ENCODE data around the gene BSG. TPM values are rescaled to one million over a fixed set of nuclear protein-coding genes. Genes with fewer than 3 reads are reported as not detected.

BSG gene
- total RNA-seq, 1 donor from 2014 or later: 366 TPM

- H3K36me3 ChIP-seq: peaks cover 25% of the 10 kb centered on the region
- no peaks in the 10 kb centered on the region for H3K4me1 ChIP-seq
- no peak within 1 kb of the TSS for H3K27ac ChIP-seq
- DNase-seq (no peak), ATAC-seq (peak; percentile 59 to 63)
- no peak for TF ChIP-seq CTCF (IDR thresholded peaks at IDR 0.05)
- no peaks in the 10 kb centered on the region for H3K27me3 ChIP-seq (ENCODE audit: low read depth)
- no peaks in the 10 kb centered on the region for H3K9me3 ChIP-seq
- intact Hi-C loops (cut with DNase I): no loop called here
- H3K4me3 ChIP-seq: no peak within 1 kb of the TSS
Observed at GRCh38 chr19:543910-544608, 28.3 kb upstream of the BSG start, which contains the start of gene GZMM. Gene GZMM (plus strand): TSS chr19:544053. CDS start chr19:544072, 19 bp downstream.

GRCh38 chr19:547117-547516 lies 25.3 kb upstream of the BSG start:
- Histone ChIP-seq H3K27ac (no peak overlapping the region), H3K27me3 (ENCODE audit: low read depth) (no peaks in the 10 kb centered on the region), H3K36me3 (peaks cover 8% of the 10 kb centered on the region), H3K9me3 (no peaks in the 10 kb centered on the region), H3K4me3 (no peak overlapping the region), H3K4me1 (no peaks in the 10 kb centered on the region)
- intact Hi-C loops (cut with DNase I): no loop called here
- no peak for DNase-seq
- TF ChIP-seq CTCF (IDR thresholded peaks at IDR 0.05): no peak
- peak in 1 of 2 donors; percentile 12 for ATAC-seq

GRCh38 chr19:547836-548720 lies 24.3 kb upstream of the BSG start:
- Histone ChIP-seq H3K4me1 (no peaks in the 10 kb centered on the region), H3K36me3 (no peaks in the 10 kb centered on the region), H3K27me3 (ENCODE audit: low read depth) (no peaks in the 10 kb centered on the region), H3K4me3 (no peak overlapping the region), H3K9me3 (no peaks in the 10 kb centered on the region), H3K27ac (no peak overlapping the region)
- intact Hi-C loops (cut with DNase I): no loop called here
- no peak for DNase-seq
- no peak for ATAC-seq
- TF ChIP-seq CTCF (IDR thresholded peaks at IDR 0.05): no peak

- DNase-seq: no peak
- H3K4me1 ChIP-seq: no peaks in the 10 kb centered on the region
- H3K36me3 ChIP-seq: no peaks in the 10 kb centered on the region
- ATAC-seq: no peak
- no peak for TF ChIP-seq CTCF (IDR thresholded peaks at IDR 0.05)
- H3K27me3 ChIP-seq (ENCODE audit: low read depth): no peaks in the 10 kb centered on the region
- no peak overlapping the region for H3K4me3 ChIP-seq
- intact Hi-C loops (cut with DNase I): no loop called here
- no peaks in the 10 kb centered on the region for H3K9me3 ChIP-seq
- H3K27ac ChIP-seq: no peak overlapping the region
Observed at GRCh38 chr19:548886-549830, 23.2 kb upstream of the BSG start.

- Histone ChIP-seq H3K9me3 (no peaks in the 10 kb centered on the region), H3K27ac (no peak overlapping the region), H3K4me1 (peaks cover 23% of the 10 kb centered on the region), H3K4me3 (no peak overlapping the region), H3K27me3 (ENCODE audit: low read depth) (no peaks in the 10 kb centered on the region), H3K36me3 (no peaks in the 10 kb centered on the region)
- ATAC-seq (no peak), DNase-seq (no peak)
- TF ChIP-seq CTCF (IDR thresholded peaks at IDR 0.05): no peak
- intact Hi-C loops (cut with DNase I): no loop called here
Observed at GRCh38 chr19:554817-555216, 17.6 kb upstream of the BSG start.
